SK-N-SH (cell line): ENCODE results near the gene MKS1.

ENCODE experiments used
- CHD2 ChIP-seq: fragments of 150-350 bp; IDR thresholded peaks from 2 replicates; pipeline ENCODE4 v1.6.1; 2018; ENCODE audit warnings: low read length; ENCODE audit not compliant: partially characterized antibody
- CTCF ChIP-seq: fragments of 200-600 bp; sonication (generic); IDR thresholded peaks from 2 replicates; pipeline ENCODE4 v1.6.1; 2017; ENCODE audit warnings: antibody characterized with exemption, mild to moderate bottlenecking, moderate library complexity
- FOSL2 ChIP-seq: IDR thresholded peaks from 2 replicates; pipeline ENCODE4 v1.4.0; 2012; ENCODE audit warnings: low read depth, mild to moderate bottlenecking, moderate library complexity, borderline replicate concordance
- GABPA ChIP-seq: IDR thresholded peaks from 2 replicates; pipeline ENCODE4 v1.4.0; 2012; ENCODE audit warnings: low read depth, mild to moderate bottlenecking
- IRF3 ChIP-seq: fragments of 150-350 bp; IDR thresholded peaks from 2 replicates; pipeline ENCODE4 v1.6.1; 2016; ENCODE audit warnings: mild to moderate bottlenecking, low read depth, low read length
- MAX ChIP-seq: IDR thresholded peaks from 2 replicates; pipeline ENCODE4 v1.4.0; 2012; ENCODE audit warnings: low read depth
- SIN3A ChIP-seq: IDR thresholded peaks from 2 replicates; pipeline ENCODE4 v1.6.1; 2012; ENCODE audit warnings: low read depth, mild to moderate bottlenecking, low read length, moderate library complexity, borderline replicate concordance

GRCh38 chr17:58263773-58264172 is 44.7 kb upstream of the MKS1 start:
- TF ChIP-seq CTCF = no peak
- no peak for TF ChIP-seq MAX
- no peak for TF ChIP-seq GABPA
- no peak for TF ChIP-seq IRF3
- TF ChIP-seq CHD2 = no peak
- TF ChIP-seq FOSL2 = no peak
- no peak for TF ChIP-seq SIN3A
